HepG2 (cell line): ENCODE data around the gene STK11. TPM values are rescaled to one million over a fixed set of nuclear protein-coding genes. Genes with fewer than 3 reads are reported as not detected.
A peak's percentile ranks its signal among the peaks of the same experiment; 100 is the strongest.

Experiments
- ATF7 ChIP-seq, 2 experiments: fragments of 450-650 bp in 1 of 2; sonication (generic) in 1 of 2; formaldehyde crosslinking in 1 of 2; IDR thresholded peaks; 2 replicates each; pipeline versions ENCODE4 v1.4.0 to v1.6.1; 2016 to 2020; ENCODE audit warnings: antibody characterized with exemption in 1 of 2, mild to moderate bottlenecking in 1 of 2, missing genetic modification reagents in 1 of 2
- EEA1 ChIP-seq: sonication (generic); formaldehyde crosslinking; IDR thresholded peaks from 2 replicates; pipeline ENCODE4 v1.5.1; 2020; ENCODE audit warnings: mild to moderate bottlenecking, missing genetic modification reagents, borderline replicate concordance
- HES4 ChIP-seq: sonication (generic); formaldehyde crosslinking; IDR thresholded peaks from 2 replicates; pipeline ENCODE4 v1.9.0; 2021; ENCODE audit warnings: mild to moderate bottlenecking, missing genetic modification reagents, borderline replicate concordance
- JUNB ChIP-seq: sonication (generic); formaldehyde crosslinking; IDR thresholded peaks from 2 replicates; pipeline ENCODE4 v1.8.0; 2022; ENCODE audit warnings: missing genetic modification reagents, mild to moderate bottlenecking, borderline replicate concordance
- KDM3A ChIP-seq: IDR thresholded peaks from 2 replicates; pipeline ENCODE4 v1.6.1; 2018; ENCODE audit warnings: low read depth, missing compliant biosample characterization
- MEIS1 ChIP-seq: sonication (generic); formaldehyde crosslinking; IDR thresholded peaks from 2 replicates; pipeline ENCODE4 v1.9.0; 2021; ENCODE audit warnings: mild to moderate bottlenecking, missing genetic modification reagents, moderate library complexity, borderline replicate concordance
- PAF1 ChIP-seq: IDR thresholded peaks from 2 replicates; pipeline ENCODE4 v1.6.1; 2016; ENCODE audit warnings: missing genetic modification reagents, missing compliant biosample characterization
- POLR2AphosphoS2 ChIP-seq: IDR thresholded peaks from 2 replicates; pipeline ENCODE4 v1.6.1; 2011; ENCODE audit warnings: low read depth, low read length, improper control_type of control experiment
- PPARG ChIP-seq: conservative IDR thresholded peaks from 2 replicates; pipeline ENCODE4 v1.6.1; 2016; ENCODE audit warnings: missing biosample characterization, missing genetic modification reagents
- SAP130 ChIP-seq: IDR thresholded peaks from 2 replicates; pipeline ENCODE4 v1.6.1; 2016; ENCODE audit warnings: low read depth
- TEAD3 ChIP-seq: optimal IDR thresholded peaks from 2 replicates; pipeline ENCODE3; 2016; ENCODE audit warnings: borderline replicate concordance
- TEF ChIP-seq: sonication (generic); formaldehyde crosslinking; IDR thresholded peaks from 2 replicates; pipeline ENCODE4 v1.5.0; 2020; ENCODE audit warnings: missing genetic modification reagents
- ZBTB21 ChIP-seq: sonication (generic); formaldehyde crosslinking; IDR thresholded peaks from 2 replicates; pipeline ENCODE4 v1.4.0; 2020; ENCODE audit warnings: missing genetic modification reagents
- ZFY ChIP-seq: sonication (generic); formaldehyde crosslinking; IDR thresholded peaks from 2 replicates; pipeline ENCODE4 v1.4.0; 2020; ENCODE audit warnings: missing genetic modification reagents
- ZNF30 ChIP-seq: sonication (generic); formaldehyde crosslinking; IDR thresholded peaks from 2 replicates; pipeline ENCODE4 v1.5.0; 2020; ENCODE audit warnings: mild to moderate bottlenecking, missing genetic modification reagents
- ZNF607 ChIP-seq: sonication (generic); formaldehyde crosslinking; IDR thresholded peaks from 2 replicates; pipeline ENCODE4 v1.5.1; 2020; ENCODE audit warnings: missing genetic modification reagents, mild to moderate bottlenecking, borderline replicate concordance
- polyA plus RNA-seq, 8 experiments: library from polyadenylated mRNA; depleted of rRNA in 3 of 8; stranded (reverse) in 7 of 8; unstranded in 1 of 8; fragments of >200 nt; fragmentation: Illumina TruSeq in 4 of 8; extraction: Trizol in 4 of 8; gene quantifications; 2 replicates each; pipeline versions ENCODE4 v1.2.1 to v1.2.3, GENCODE V29; 2011 to 2016; ENCODE audit warnings: low read depth in 4 of 8, missing spikeins in 1 of 8, mixed read lengths in 1 of 8; ENCODE audit not compliant: insufficient read depth in 1 of 8
- total RNA-seq, 5 experiments: library from RNA; depleted of rRNA; stranded (reverse); fragments of >200 nt; fragmentation: Illumina TruSeq; extraction: Trizol; gene quantifications; 2 replicates each; pipeline ENCODE4 v1.2.3, GENCODE V29; 2016; ENCODE audit warnings: low read depth in 1 of 5
- TF ChIP-seq, protein P1 (sequence below): sonication (generic); formaldehyde crosslinking; conservative IDR thresholded peaks from 2 replicates; pipeline ENCODE4 v1.4.0; 2020; ENCODE audit warnings: mild to moderate bottlenecking, missing genetic modification reagents, moderate library complexity
- TF ChIP-seq, protein P2 (sequence below): sonication (generic); formaldehyde crosslinking; IDR thresholded peaks from 2 replicates; pipeline ENCODE4 v1.8.1; 2023; ENCODE audit warnings: missing genetic modification reagents, inconsistent platforms, borderline replicate concordance
- TF ChIP-seq, protein P3 (sequence below): sonication (generic); formaldehyde crosslinking; IDR thresholded peaks from 2 replicates; pipeline ENCODE4 v1.4.0; 2020; ENCODE audit warnings: missing genetic modification reagents

STK11 gene
- total and polyA plus RNA-seq, 2 of the 13 experiments (the other 11 are each of a cell fraction or from before 2014, with no cell fraction given): 27.5 to 43.6 TPM

DNA sequence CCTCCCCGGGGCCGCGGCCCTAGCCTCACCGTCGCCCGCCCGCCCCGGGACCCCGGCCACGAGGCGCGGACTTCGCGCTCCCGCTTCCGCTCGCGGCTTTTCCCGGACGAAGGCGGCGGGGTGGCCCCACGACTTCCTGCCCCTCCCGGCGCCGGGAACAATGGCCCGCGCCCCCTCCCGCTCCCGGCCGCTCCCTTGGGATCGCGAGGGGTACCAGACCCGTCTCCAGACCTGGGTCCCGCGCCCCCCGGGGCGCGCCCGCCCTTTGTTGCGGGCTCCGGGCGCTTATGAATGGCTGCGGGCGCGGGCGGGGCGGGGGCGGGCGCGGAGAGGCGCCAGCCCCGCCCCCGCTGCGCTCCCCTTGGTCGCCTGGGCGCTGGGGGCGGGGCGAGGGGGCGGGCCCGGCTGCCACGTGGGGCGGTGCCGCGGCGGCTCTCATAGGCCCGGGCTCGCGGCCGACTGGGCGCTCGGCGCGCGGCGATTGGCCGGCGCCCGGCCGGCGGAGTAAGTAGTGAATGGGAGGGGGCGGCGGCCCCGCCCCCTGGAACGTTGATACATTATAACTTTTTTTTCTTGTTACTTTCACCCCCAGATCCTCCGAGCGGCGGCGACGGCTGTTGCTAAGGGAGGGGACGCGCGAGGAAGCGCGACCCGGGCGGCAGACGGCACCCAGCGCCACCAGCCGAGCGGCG is 43.9 kb downstream of the STK11 start (continued):
- TF ChIP-seq TEF (CRISPR knock-in tag) (no peak), EEA1 (no peak), SAP130 (CRISPR knock-in tag) (peak; percentile 83), KDM3A (0 out of 2 replicates have a peak, but pooled peaks have one; percentile 12), MEIS1 (0 out of 2 replicates have a peak, but pooled peaks have one; percentile 26), TEAD3 (CRISPR knock-in tag) (peak; percentile 13), ZNF30 (CRISPR knock-in tag) (no peak), ZBTB21 (no peak), ZNF607 (CRISPR knock-in tag) (no peak), JUNB (no peak), PAF1 (no peak), PPARG (CRISPR knock-in tag) (no peak), ZFY (CRISPR knock-in tag) (peak; percentile 35), HES4 (CRISPR knock-in tag) (peak; percentile 47; the same call in 1 of the 2 replicates), POLR2AphosphoS2 (no peak), ATF7 (IDR thresholded peaks at IDR 0.05) (no peak), ATF7 (CRISPR knock-in tag; IDR thresholded peaks at IDR 0.05) (no peak)
- TF ChIP-seq, protein P1, sequence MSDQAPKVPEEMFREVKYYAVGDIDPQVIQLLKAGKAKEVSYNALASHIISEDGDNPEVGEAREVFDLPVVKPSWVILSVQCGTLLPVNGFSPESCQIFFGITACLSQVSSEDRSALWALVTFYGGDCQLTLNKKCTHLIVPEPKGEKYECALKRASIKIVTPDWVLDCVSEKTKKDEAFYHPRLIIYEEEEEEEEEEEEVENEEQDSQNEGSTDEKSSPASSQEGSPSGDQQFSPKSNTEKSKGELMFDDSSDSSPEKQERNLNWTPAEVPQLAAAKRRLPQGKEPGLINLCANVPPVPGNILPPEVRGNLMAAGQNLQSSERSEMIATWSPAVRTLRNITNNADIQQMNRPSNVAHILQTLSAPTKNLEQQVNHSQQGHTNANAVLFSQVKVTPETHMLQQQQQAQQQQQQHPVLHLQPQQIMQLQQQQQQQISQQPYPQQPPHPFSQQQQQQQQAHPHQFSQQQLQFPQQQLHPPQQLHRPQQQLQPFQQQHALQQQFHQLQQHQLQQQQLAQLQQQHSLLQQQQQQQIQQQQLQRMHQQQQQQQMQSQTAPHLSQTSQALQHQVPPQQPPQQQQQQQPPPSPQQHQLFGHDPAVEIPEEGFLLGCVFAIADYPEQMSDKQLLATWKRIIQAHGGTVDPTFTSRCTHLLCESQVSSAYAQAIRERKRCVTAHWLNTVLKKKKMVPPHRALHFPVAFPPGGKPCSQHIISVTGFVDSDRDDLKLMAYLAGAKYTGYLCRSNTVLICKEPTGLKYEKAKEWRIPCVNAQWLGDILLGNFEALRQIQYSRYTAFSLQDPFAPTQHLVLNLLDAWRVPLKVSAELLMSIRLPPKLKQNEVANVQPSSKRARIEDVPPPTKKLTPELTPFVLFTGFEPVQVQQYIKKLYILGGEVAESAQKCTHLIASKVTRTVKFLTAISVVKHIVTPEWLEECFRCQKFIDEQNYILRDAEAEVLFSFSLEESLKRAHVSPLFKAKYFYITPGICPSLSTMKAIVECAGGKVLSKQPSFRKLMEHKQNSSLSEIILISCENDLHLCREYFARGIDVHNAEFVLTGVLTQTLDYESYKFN (CRISPR knock-in tag): peak; percentile 58
- TF ChIP-seq, protein P2, sequence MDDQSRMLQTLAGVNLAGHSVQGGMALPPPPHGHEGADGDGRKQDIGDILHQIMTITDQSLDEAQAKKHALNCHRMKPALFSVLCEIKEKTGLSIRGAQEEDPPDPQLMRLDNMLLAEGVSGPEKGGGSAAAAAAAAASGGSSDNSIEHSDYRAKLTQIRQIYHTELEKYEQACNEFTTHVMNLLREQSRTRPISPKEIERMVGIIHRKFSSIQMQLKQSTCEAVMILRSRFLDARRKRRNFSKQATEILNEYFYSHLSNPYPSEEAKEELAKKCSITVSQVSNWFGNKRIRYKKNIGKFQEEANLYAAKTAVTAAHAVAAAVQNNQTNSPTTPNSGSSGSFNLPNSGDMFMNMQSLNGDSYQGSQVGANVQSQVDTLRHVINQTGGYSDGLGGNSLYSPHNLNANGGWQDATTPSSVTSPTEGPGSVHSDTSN: no peak
- TF ChIP-seq, protein P3, sequence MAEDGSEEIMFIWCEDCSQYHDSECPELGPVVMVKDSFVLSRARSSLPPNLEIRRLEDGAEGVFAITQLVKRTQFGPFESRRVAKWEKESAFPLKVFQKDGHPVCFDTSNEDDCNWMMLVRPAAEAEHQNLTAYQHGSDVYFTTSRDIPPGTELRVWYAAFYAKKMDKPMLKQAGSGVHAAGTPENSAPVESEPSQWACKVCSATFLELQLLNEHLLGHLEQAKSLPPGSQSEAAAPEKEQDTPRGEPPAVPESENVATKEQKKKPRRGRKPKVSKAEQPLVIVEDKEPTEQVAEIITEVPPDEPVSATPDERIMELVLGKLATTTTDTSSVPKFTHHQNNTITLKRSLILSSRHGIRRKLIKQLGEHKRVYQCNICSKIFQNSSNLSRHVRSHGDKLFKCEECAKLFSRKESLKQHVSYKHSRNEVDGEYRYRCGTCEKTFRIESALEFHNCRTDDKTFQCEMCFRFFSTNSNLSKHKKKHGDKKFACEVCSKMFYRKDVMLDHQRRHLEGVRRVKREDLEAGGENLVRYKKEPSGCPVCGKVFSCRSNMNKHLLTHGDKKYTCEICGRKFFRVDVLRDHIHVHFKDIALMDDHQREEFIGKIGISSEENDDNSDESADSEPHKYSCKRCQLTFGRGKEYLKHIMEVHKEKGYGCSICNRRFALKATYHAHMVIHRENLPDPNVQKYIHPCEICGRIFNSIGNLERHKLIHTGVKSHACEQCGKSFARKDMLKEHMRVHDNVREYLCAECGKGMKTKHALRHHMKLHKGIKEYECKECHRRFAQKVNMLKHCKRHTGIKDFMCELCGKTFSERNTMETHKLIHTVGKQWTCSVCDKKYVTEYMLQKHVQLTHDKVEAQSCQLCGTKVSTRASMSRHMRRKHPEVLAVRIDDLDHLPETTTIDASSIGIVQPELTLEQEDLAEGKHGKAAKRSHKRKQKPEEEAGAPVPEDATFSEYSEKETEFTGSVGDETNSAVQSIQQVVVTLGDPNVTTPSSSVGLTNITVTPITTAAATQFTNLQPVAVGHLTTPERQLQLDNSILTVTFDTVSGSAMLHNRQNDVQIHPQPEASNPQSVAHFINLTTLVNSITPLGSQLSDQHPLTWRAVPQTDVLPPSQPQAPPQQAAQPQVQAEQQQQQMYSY (CRISPR knock-in tag): peak; percentile 58; the same call in 1 of the 2 replicates
